Measurements from ENCODE around the gene HECTD3.

GRCh38 chr1:45023663-45024062 is 12.5 kb upstream of the HECTD3 start:
- no peak for TF ChIP-seq CTCF (IDR thresholded peaks at IDR 0.05; ENCODE audit: poor library complexity)
- no peak for TF ChIP-seq EZH2 (IDR thresholded peaks at IDR 0.05; ENCODE audit: borderline replicate concordance)
- no peak for TF ChIP-seq EZH2phosphoT487 (IDR thresholded peaks at IDR 0.05; ENCODE audit: low read depth, severe bottlenecking, unreplicated experiment)
